Jurkat, Clone E6-1 (cell line): ENCODE results near the gene APOE.
"Not testable (repeated sequence)": the region's sequence is repeated elsewhere in the genome, so short reads cannot be mapped to it uniquely, and the experiment has no call there.

ENCODE experiments used
- DNase-seq: peaks from one replicate; pipeline ENCODE4 v3.0.0-alpha.2; 2011; ENCODE audit warnings: low read depth, low spot score
- H3K4me3 ChIP-seq: 2 replicates; pipeline ENCODE4 v1.5.1; 2011; ENCODE audit warnings: mild to moderate bottlenecking, low read length, control low read depth, moderate library complexity

Gene APOE

DNA sequence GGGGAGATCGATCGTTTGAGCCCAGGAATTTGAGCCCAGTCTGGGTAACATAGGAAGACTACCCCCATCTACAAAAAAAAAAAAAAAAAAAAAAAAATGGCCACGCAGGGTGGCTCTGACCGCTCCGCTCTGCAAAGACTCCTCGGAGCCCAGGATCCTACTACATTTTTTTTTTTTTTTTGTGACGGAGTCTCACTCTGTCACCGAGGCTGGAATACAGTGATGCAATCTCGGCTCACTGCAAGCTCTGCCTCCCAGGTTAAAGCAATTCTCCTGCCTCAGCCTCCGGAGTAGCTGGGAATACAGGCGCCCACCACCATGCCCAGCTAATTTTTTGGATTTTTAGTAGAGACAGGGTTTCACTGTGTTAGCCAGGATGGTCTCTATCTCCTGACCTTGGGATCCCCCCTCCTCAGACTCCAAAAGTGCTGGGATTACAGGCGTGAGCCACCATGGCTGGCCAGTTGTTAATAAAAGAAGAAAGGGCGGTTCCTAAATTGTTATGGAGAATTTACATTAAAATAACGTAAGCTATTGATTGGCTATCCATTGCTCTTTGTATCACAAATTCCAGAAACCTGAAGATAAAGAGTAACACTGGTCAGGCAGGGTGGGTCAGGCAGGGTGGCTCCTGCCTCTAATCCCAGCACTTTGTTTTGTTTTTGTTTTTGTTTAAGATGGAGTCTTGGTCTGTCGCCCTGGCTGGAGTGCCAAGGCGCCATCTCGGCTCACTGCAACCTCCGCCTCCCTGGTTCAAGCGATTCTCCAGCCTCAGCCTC is 22.8 kb upstream of the APOE start:
- DNase-seq, H3K4me3 ChIP-seq: not testable (repeated sequence)

- H3K4me3 ChIP-seq = no peak overlapping the region
- no peak for DNase-seq
These were observed 21.7 kb upstream of the APOE start for GRCh38 chr19:44883922-44884321.

- no peak for DNase-seq
- H3K4me3 ChIP-seq = no peak overlapping the region
These were observed 21.0 kb upstream of the APOE start for GRCh38 chr19:44884566-44884965.

GRCh38 chr19:44886141-44886540 is 19.5 kb upstream of the APOE start:
- DNase-seq = no peak
- H3K4me3 ChIP-seq = no peak overlapping the region

GRCh38 chr19:44887648-44888047 is 17.9 kb upstream of the APOE start:
- no peak overlapping the region for H3K4me3 ChIP-seq
- DNase-seq = no peak

GRCh38 chr19:44888335-44888734 is 17.3 kb upstream of the APOE start:
- not testable (repeated sequence) for H3K4me3 ChIP-seq, DNase-seq

- peak overlapping the region; percentile 64 for H3K4me3 ChIP-seq
- no peak for DNase-seq
These were observed 15.7 kb upstream of the APOE start for GRCh38 chr19:44889830-44890365.

GRCh38 chr19:44890366-44891015 is 15.1 kb upstream of the APOE start:
- DNase-seq = peak; percentile 100
- H3K4me3 ChIP-seq = peak overlapping the region; percentile 64

DNA sequence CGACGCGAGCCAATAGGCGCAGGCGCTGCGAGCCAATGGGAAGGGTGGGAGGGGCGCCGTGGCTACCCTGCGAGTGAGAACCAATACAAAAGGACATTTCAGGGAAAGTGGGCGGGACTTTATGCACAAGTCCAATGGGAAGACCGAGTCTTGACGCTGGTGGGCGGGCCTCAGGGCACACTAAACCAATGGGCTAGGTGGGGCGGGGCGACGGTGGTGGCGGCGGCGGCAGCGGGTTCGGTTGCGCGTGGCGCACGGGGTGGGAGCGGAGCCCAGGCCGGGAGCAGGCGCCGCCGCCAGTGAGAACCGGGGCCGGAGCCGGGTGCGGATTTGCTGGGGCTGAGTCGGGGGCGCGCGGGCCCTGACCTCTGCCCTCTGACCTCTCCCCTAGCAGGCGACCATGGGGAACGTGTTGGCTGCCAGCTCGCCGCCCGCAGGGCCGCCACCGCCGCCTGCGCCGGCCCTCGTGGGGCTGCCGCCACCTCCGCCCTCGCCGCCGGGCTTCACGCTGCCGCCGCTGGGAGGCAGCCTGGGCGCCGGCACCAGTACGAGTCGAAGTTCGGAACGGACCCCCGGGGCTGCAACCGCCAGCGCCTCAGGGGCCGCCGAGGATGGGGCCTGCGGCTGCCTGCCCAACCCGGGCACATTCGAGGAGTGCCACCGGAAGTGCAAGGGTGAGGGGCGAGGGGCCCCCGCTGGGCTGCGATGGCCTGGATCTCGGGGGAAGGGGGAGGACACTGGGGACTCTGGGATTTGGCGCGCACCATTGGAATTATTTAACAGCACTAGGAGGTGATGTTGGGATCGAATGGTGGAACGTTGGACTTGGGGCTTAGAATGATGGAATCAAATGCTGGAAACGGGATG is 14.3 kb upstream of the APOE start, which contains the start of gene TOMM40:
Gene TOMM40, plus strand, starts transcription at position 239 of the 867 bp plus-strand sequence. Its CDS starts 162 bp downstream, at position 401.
- H3K4me3 ChIP-seq = peak within 1 kb of the TSS; percentile 98
- DNase-seq = peak; percentile 100

GRCh38 chr19:44892932-44893331 is 12.7 kb upstream of the APOE start:
- DNase-seq = no peak
- H3K4me3 ChIP-seq = peak overlapping the region; percentile 98

DNA sequence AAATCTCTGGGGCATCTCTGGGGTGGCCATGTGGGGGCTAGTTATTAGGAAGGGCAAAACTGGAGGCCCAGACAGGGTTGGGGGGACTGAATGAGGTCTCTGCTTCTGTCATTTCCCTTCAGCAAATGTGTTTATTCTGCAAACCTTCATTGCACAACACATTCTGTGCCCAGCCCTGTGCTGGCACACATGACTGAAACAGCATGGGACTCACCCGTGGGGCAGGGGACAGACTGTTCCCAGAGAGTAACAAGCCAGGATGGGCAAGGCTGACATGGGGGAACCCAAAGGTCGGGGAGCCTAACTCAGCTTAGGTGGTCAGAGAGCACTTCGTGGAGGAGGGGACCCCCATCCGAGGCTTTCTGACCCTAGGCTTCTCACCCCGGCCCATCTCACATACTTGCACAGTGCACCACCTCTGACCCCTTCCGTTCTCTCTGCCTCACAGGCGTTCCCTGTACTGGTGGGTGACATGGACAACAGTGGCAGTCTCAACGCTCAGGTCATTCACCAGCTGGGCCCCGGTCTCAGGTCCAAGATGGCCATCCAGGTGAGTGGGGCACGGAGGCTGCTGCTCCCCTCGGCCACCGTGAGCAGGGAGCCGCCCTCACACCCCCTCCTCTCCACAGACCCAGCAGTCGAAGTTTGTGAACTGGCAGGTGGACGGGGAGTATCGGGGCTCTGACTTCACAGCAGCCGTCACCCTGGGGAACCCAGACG is 12.1 kb upstream of the APOE start:
- DNase-seq = no peak
- H3K4me3 ChIP-seq = no peak overlapping the region

DNA sequence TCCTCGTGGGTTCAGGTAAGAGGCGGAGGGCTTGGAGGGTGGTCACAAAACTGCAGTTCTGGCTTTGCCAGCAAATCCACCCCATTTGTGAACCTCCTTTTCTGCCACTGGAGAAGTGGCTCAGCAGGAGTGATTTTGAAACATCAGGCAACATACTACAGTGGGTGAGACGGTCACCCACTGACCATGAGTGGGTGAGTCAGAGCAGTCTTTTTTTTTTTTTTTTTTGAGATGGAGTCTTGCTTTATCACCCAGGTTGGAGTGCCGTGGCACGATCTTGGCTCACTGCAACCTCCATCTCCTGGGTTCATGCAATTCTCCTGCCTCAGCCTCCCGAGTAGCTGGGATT is 11.6 kb upstream of the APOE start:
- DNase-seq = no peak
- H3K4me3 ChIP-seq = no peak overlapping the region

DNA sequence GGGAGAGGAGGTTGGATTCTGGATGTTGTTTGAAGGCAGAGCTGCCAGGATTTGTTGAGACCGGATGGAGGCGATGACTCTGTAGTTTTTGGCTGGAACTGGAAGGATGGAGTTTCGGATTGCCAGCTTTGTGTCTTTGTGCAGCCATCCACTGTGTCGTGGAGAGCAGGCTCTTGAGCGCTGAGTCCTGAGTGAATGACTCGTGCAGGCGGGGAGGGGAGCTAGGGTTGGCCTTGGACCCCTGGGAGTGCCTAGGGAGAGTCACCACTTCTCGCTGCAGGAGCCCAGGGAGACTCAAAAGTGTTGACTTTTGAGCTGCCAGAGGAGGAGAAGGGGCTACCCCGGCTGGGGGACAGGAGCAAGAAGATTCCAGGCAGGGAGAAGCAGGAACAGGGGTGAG is 10.7 kb upstream of the APOE start:
- no peak for DNase-seq
- H3K4me3 ChIP-seq = no peak overlapping the region

- DNase-seq = no peak
- no peak overlapping the region for H3K4me3 ChIP-seq
These were observed 7.8 kb upstream of the APOE start for GRCh38 chr19:44897835-44898234.

- DNase-seq = no peak
- H3K4me3 ChIP-seq = no peak overlapping the region
These were observed 5.0 kb upstream of the APOE start for GRCh38 chr19:44900328-44901244.

GRCh38 chr19:44903216-44903601 is 2.4 kb upstream of the APOE start:
- DNase-seq = no peak
- H3K4me3 ChIP-seq = no peak overlapping the region

DNA sequence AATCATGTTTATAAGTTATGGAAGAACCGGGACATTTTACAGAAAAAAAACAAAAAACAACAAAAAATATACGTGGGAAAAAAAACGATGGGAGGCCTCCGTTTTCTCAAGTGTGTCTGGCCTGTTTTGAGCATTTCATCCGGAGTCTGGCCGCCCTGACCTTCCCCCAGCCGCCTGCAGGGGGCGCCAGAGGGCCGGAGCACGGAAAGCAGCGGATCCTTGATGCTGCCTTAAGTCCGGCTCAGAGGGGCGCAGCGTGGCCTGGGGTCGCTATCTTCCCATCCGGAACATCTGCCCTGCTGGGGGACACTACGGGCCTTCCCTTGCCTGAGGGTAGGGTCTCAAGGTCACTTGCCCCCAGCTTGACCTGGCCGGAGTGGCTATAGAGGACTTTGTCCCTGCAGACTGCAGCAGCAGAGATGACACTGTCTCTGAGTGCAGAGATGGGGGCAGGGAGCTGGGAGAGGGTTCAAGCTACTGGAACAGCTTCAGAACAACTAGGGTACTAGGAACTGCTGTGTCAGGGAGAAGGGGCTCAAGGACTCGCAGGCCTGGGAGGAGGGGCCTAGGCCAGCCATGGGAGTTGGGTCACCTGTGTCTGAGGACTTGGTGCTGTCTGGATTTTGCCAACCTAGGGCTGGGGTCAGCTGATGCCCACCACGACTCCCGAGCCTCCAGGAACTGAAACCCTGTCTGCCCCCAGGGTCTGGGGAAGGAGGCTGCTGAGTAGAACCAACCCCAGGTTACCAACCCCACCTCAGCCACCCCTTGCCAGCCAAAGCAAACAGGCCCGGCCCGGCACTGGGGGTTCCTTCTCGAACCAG is 1.8 kb upstream of the APOE start:
- no peak overlapping the region for H3K4me3 ChIP-seq
- DNase-seq = no peak
